Subcutaneous adipose tissue (tissue), 4 donors: ENCODE data around the gene KRTDAP. TPM values are rescaled to one million over a fixed set of nuclear protein-coding genes. Genes with fewer than 3 reads are reported as not detected.

ENCODE experiments used
- CTCF ChIP-seq: fragments of 450-650 bp; IDR thresholded peaks from one replicate; pipeline ENCODE4 v1.5.1; 2016; ENCODE audit warnings: low read depth, mild to moderate bottlenecking, control low read depth, antibody characterized with exemption, moderate library complexity
- total RNA-seq, 4 donors: library from RNA; depleted of rRNA; stranded (reverse); fragments of >200 nt; gene quantifications; one replicate each; pipeline ENCODE4 v1.1.0, GENCODE V29; 2016

KRTDAP gene
- total RNA-seq, 4 donors from 2014 or later: not detected

GRCh38 chr19:35444735-35445134 lies 45.5 kb downstream of the KRTDAP start:
- no peak for TF ChIP-seq CTCF

- no peak for TF ChIP-seq CTCF
Observed at GRCh38 chr19:35442091-35442490, 48.2 kb downstream of the KRTDAP start.

GRCh38 chr19:35439921-35440320 lies 50.3 kb downstream of the KRTDAP start:
- TF ChIP-seq CTCF: no peak

- no peak for TF ChIP-seq CTCF
Observed at GRCh38 chr19:35438527-35438926, 51.7 kb downstream of the KRTDAP start.

GRCh38 chr19:35438096-35438495 lies 52.2 kb downstream of the KRTDAP start:
- no peak for TF ChIP-seq CTCF

- TF ChIP-seq CTCF: no peak
Observed at GRCh38 chr19:35437406-35437951, 52.8 kb downstream of the KRTDAP start.

Other genes starting within 250 kb of the KRTDAP start
- 10 to 100 TPM in 1 of 4 donors, 1 to 10 TPM in 3; 4.0 to 15.8 (median 5.0) TPM for gene LSR, start 241.5 kb downstream of the KRTDAP start, total RNA-seq
- 100 to 1,000 TPM in 2 of 4 donors, 10 to 100 TPM in 2; 42.4 to 121 (median 99.2) TPM for gene USF2, start 221.5 kb downstream of the KRTDAP start, total RNA-seq
- gene HAMP, start 207.9 kb downstream of the KRTDAP start, total RNA-seq: not detected
- not detected for gene MAG, start 198.3 kb downstream of the KRTDAP start, total RNA-seq
- 10 to 100 TPM in 1 of 4 donors, 1 to 10 TPM in 2, not detected in 1; 3.2 to 11.7 (median 6.2) TPM for gene CD22, start 161.3 kb downstream of the KRTDAP start, total RNA-seq
- not detected for gene FFAR1, start 142.6 kb downstream of the KRTDAP start, total RNA-seq
- gene FFAR3, start 132.0 kb downstream of the KRTDAP start, total RNA-seq: 1 to 10 TPM in 3 of 4 donors, under 1 TPM in 1; 0.44 to 4.3 (median 2.2) TPM
- gene GPR42, start 119.4 kb downstream of the KRTDAP start, total RNA-seq: under 1 TPM in 1 of 4 donors, not detected in 3; 0.51 TPM
- 1 to 10 TPM in 1 of 4 donors, under 1 TPM in 1, not detected in 2; 0.38 to 1.5 TPM for gene FFAR2, start 42.2 kb downstream of the KRTDAP start, total RNA-seq
- gene DMKN, start 23.2 kb upstream of the KRTDAP start, total RNA-seq: 1 to 10 TPM in 3 of 4 donors, under 1 TPM in 1; 0.94 to 7.3 (median 1.9) TPM
- gene SBSN, start 37.8 kb upstream of the KRTDAP start, total RNA-seq: not detected
- not detected for gene GAPDHS, start 43.0 kb upstream of the KRTDAP start, total RNA-seq
- 10 to 100 TPM; 60.1 to 76.8 (median 73.6) TPM for gene TMEM147, start 55.2 kb upstream of the KRTDAP start, total RNA-seq
- not detected for gene ATP4A, start 73.2 kb upstream of the KRTDAP start, total RNA-seq
- not detected for gene PMIS2, start 95.7 kb upstream of the KRTDAP start, total RNA-seq
- 1 to 10 TPM; 2.4 to 7.7 (median 3.4) TPM for gene HAUS5, start 122.3 kb upstream of the KRTDAP start, total RNA-seq
- gene RBM42, start 138.6 kb upstream of the KRTDAP start, total RNA-seq: 10 to 100 TPM; 27.7 to 55.4 (median 32.6) TPM
- 1 to 10 TPM in 2 of 4 donors, not detected in 2; 1.1 to 1.2 TPM for gene ETV2, start 151.3 kb upstream of the KRTDAP start, total RNA-seq
- gene COX6B1, start 157.9 kb upstream of the KRTDAP start, total RNA-seq: 100 to 1,000 TPM; 422 to 625 (median 529) TPM
- under 1 TPM in 1 of 4 donors, not detected in 3; 0.34 TPM for gene UPK1A, start 176.1 kb upstream of the KRTDAP start, total RNA-seq
- under 1 TPM in 1 of 4 donors, not detected in 3; 0.33 TPM for gene ZBTB32, start 214.1 kb upstream of the KRTDAP start, total RNA-seq
- gene KMT2B, start 227.5 kb upstream of the KRTDAP start, total RNA-seq: 10 to 100 TPM in 3 of 4 donors, 1 to 10 TPM in 1; 7.3 to 26.6 (median 15.1) TPM